Measurements from ENCODE around the gene CDCA7.

DNA sequence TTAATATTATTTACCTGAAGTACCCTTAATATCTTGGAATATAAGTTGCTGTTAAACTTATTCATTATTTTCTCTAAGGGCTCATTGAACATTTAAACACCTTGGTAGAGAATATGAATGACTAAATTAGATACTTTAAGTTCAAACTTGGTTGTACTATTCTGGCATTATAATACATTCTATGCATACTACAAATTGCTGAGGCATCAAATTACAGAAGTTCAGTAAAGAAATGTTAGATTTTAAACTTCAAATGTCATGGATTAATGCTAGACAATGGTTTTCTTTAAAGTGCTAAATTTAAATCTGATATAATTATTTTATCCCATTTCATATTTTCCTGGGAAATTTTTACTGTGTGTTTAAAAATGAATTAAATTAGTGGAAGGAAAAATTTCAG lies 63.1 kb downstream of the CDCA7 start:
- TF ChIP-seq, protein P1, sequence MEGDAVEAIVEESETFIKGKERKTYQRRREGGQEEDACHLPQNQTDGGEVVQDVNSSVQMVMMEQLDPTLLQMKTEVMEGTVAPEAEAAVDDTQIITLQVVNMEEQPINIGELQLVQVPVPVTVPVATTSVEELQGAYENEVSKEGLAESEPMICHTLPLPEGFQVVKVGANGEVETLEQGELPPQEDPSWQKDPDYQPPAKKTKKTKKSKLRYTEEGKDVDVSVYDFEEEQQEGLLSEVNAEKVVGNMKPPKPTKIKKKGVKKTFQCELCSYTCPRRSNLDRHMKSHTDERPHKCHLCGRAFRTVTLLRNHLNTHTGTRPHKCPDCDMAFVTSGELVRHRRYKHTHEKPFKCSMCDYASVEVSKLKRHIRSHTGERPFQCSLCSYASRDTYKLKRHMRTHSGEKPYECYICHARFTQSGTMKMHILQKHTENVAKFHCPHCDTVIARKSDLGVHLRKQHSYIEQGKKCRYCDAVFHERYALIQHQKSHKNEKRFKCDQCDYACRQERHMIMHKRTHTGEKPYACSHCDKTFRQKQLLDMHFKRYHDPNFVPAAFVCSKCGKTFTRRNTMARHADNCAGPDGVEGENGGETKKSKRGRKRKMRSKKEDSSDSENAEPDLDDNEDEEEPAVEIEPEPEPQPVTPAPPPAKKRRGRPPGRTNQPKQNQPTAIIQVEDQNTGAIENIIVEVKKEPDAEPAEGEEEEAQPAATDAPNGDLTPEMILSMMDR (IDR thresholded peaks at IDR 0.05): no peak
- no peak for TF ChIP-seq ZFX (IDR thresholded peaks at IDR 0.05; ENCODE audit: borderline replicate concordance)

Measured in 22Rv1 (cell line).